ENCODE data around the gene EXOC3.

The EXOC3 gene

GRCh38 chr5:457195-457961 lies 14.4 kb downstream of the EXOC3 start:
- Histone ChIP-seq H3K36me3 (ENCODE audit: control insufficient read depth in 1 of 2, insufficient read depth in 2 of 2, low read length in 2 of 2) (peaks cover 57 to 89% of the 10 kb centered on the region in 2 donors), H3K4me1 (ENCODE audit: control insufficient read depth in 1 of 2, insufficient read depth in 2 of 2, low read length in 2 of 2) (peaks cover 0 to 8% of the 10 kb centered on the region in 2 donors), H3K27me3 (ENCODE audit: control insufficient read depth in 1 of 2, insufficient read depth in 2 of 2, low read length in 2 of 2) (no peaks in the 10 kb centered on the region), H3K4me3 (ENCODE audit: low read depth in 1 of 2, low read length in 2 of 2) (no peak overlapping the region), H3K9ac (ENCODE audit: low read depth in 1 of 2, low read length in 2 of 2) (no peak overlapping the region), H3K27ac (ENCODE audit: low read depth, low read length) (no peak overlapping the region), H3K9me3 (ENCODE audit: control insufficient read depth in 1 of 2, low read length in 2 of 2) (peaks cover 0 to under 1% of the 10 kb centered on the region in 2 donors)

- Histone ChIP-seq H3K27ac (ENCODE audit: low read depth, low read length) (no peak overlapping the region), H3K36me3 (ENCODE audit: control insufficient read depth in 1 of 2, insufficient read depth in 2 of 2, low read length in 2 of 2) (peaks cover 46 to 87% of the 10 kb centered on the region in 2 donors), H3K9me3 (ENCODE audit: control insufficient read depth in 1 of 2, low read length in 2 of 2) (no peaks in the 10 kb centered on the region), H3K27me3 (ENCODE audit: control insufficient read depth in 1 of 2, insufficient read depth in 2 of 2, low read length in 2 of 2) (no peaks in the 10 kb centered on the region), H3K4me3 (ENCODE audit: low read depth in 1 of 2, low read length in 2 of 2) (no peak overlapping the region), H3K4me1 (ENCODE audit: control insufficient read depth in 1 of 2, insufficient read depth in 2 of 2, low read length in 2 of 2) (peaks cover 0 to under 1% of the 10 kb centered on the region in 2 donors), H3K9ac (ENCODE audit: low read depth in 1 of 2, low read length in 2 of 2) (no peak overlapping the region)
These were observed 15.8 kb downstream of the EXOC3 start for GRCh38 chr5:458547-459353.

- Histone ChIP-seq H3K9ac (ENCODE audit: low read depth in 1 of 2, low read length in 2 of 2) (no peak overlapping the region), H3K9me3 (ENCODE audit: control insufficient read depth in 1 of 2, low read length in 2 of 2) (no peaks in the 10 kb centered on the region), H3K4me1 (ENCODE audit: control insufficient read depth in 1 of 2, insufficient read depth in 2 of 2, low read length in 2 of 2) (no peaks in the 10 kb centered on the region), H3K27ac (ENCODE audit: low read depth, low read length) (no peak overlapping the region), H3K27me3 (ENCODE audit: control insufficient read depth in 1 of 2, insufficient read depth in 2 of 2, low read length in 2 of 2) (no peaks in the 10 kb centered on the region), H3K4me3 (ENCODE audit: low read depth in 1 of 2, low read length in 2 of 2) (no peak overlapping the region), H3K36me3 (ENCODE audit: control insufficient read depth in 1 of 2, insufficient read depth in 2 of 2, low read length in 2 of 2) (peaks cover 49 to 88% of the 10 kb centered on the region in 2 donors)
These were observed 16.7 kb downstream of the EXOC3 start for GRCh38 chr5:459562-460272.

GRCh38 chr5:460273-460625 lies 17.3 kb downstream of the EXOC3 start:
- Histone ChIP-seq H3K4me3 (ENCODE audit: low read depth in 1 of 2, low read length in 2 of 2) (no peak overlapping the region), H3K27me3 (ENCODE audit: control insufficient read depth in 1 of 2, insufficient read depth in 2 of 2, low read length in 2 of 2) (no peaks in the 10 kb centered on the region), H3K27ac (ENCODE audit: low read depth, low read length) (no peak overlapping the region), H3K9me3 (ENCODE audit: control insufficient read depth in 1 of 2, low read length in 2 of 2) (no peaks in the 10 kb centered on the region), H3K9ac (ENCODE audit: low read depth in 1 of 2, low read length in 2 of 2) (no peak overlapping the region), H3K36me3 (ENCODE audit: control insufficient read depth in 1 of 2, insufficient read depth in 2 of 2, low read length in 2 of 2) (peaks cover 49 to 88% of the 10 kb centered on the region in 2 donors), H3K4me1 (ENCODE audit: control insufficient read depth in 1 of 2, insufficient read depth in 2 of 2, low read length in 2 of 2) (no peaks in the 10 kb centered on the region)

GRCh38 chr5:462051-462481 lies 19.1 kb downstream of the EXOC3 start:
- no peak overlapping the region for H3K4me3 ChIP-seq (ENCODE audit: low read depth in 1 of 2, low read length in 2 of 2)
- no peak overlapping the region for H3K9ac ChIP-seq (ENCODE audit: low read depth in 1 of 2, low read length in 2 of 2)
- no peaks in the 10 kb centered on the region for H3K27me3 ChIP-seq (ENCODE audit: control insufficient read depth in 1 of 2, insufficient read depth in 2 of 2, low read length in 2 of 2)
- H3K9me3 ChIP-seq (ENCODE audit: control insufficient read depth in 1 of 2, low read length in 2 of 2), result no peaks in the 10 kb centered on the region
- no peak overlapping the region for H3K27ac ChIP-seq (ENCODE audit: low read depth, low read length)
- H3K36me3 ChIP-seq (ENCODE audit: control insufficient read depth in 1 of 2, insufficient read depth in 2 of 2, low read length in 2 of 2), result peaks cover 42 to 91% of the 10 kb centered on the region in 2 donors
- H3K4me1 ChIP-seq (ENCODE audit: control insufficient read depth in 1 of 2, insufficient read depth in 2 of 2, low read length in 2 of 2), result no peaks in the 10 kb centered on the region

- no peak overlapping the region for H3K4me3 ChIP-seq (ENCODE audit: low read depth in 1 of 2, low read length in 2 of 2)
These were observed 20.3 kb downstream of the EXOC3 start for GRCh38 chr5:463301-463700.

GRCh38 chr5:463952-464351 lies 21.0 kb downstream of the EXOC3 start:
- Histone ChIP-seq H3K36me3 (ENCODE audit: control insufficient read depth in 1 of 2, insufficient read depth in 2 of 2, low read length in 2 of 2) (peaks cover 34 to 72% of the 10 kb centered on the region in 2 donors), H3K4me3 (ENCODE audit: low read depth in 1 of 2, low read length in 2 of 2) (no peak overlapping the region), H3K27me3 (ENCODE audit: control insufficient read depth in 1 of 2, insufficient read depth in 2 of 2, low read length in 2 of 2) (no peaks in the 10 kb centered on the region), H3K4me1 (ENCODE audit: control insufficient read depth in 1 of 2, insufficient read depth in 2 of 2, low read length in 2 of 2) (no peaks in the 10 kb centered on the region), H3K9me3 (ENCODE audit: control insufficient read depth in 1 of 2, low read length in 2 of 2) (no peaks in the 10 kb centered on the region), H3K27ac (ENCODE audit: low read depth, low read length) (no peak overlapping the region), H3K9ac (ENCODE audit: low read depth in 1 of 2, low read length in 2 of 2) (no peak overlapping the region)

More at GRCh38 chr5:463301-463700, 20.3 kb downstream of the EXOC3 start:
- Histone ChIP-seq H3K9ac (ENCODE audit: low read depth in 1 of 2, low read length in 2 of 2) (no peak overlapping the region), H3K27me3 (ENCODE audit: control insufficient read depth in 1 of 2, insufficient read depth in 2 of 2, low read length in 2 of 2) (no peaks in the 10 kb centered on the region), H3K4me1 (ENCODE audit: control insufficient read depth in 1 of 2, insufficient read depth in 2 of 2, low read length in 2 of 2) (no peaks in the 10 kb centered on the region), H3K27ac (ENCODE audit: low read depth, low read length) (no peak overlapping the region), H3K36me3 (ENCODE audit: control insufficient read depth in 1 of 2, insufficient read depth in 2 of 2, low read length in 2 of 2) (peaks cover 34 to 79% of the 10 kb centered on the region in 2 donors), H3K9me3 (ENCODE audit: control insufficient read depth in 1 of 2, low read length in 2 of 2) (no peaks in the 10 kb centered on the region)

GRCh38 chr5:464446-464842 lies 21.5 kb downstream of the EXOC3 start:
- Histone ChIP-seq H3K27ac (ENCODE audit: low read depth, low read length) (no peak overlapping the region), H3K4me3 (ENCODE audit: low read depth in 1 of 2, low read length in 2 of 2) (no peak overlapping the region), H3K36me3 (ENCODE audit: control insufficient read depth in 1 of 2, insufficient read depth in 2 of 2, low read length in 2 of 2) (peaks cover 34 to 71% of the 10 kb centered on the region in 2 donors), H3K27me3 (ENCODE audit: control insufficient read depth in 1 of 2, insufficient read depth in 2 of 2, low read length in 2 of 2) (no peaks in the 10 kb centered on the region), H3K9ac (ENCODE audit: low read depth in 1 of 2, low read length in 2 of 2) (no peak overlapping the region), H3K4me1 (ENCODE audit: control insufficient read depth in 1 of 2, insufficient read depth in 2 of 2, low read length in 2 of 2) (no peaks in the 10 kb centered on the region), H3K9me3 (ENCODE audit: control insufficient read depth in 1 of 2, low read length in 2 of 2) (no peaks in the 10 kb centered on the region)

GRCh38 chr5:464843-465590 lies 22.0 kb downstream of the EXOC3 start:
- H3K36me3 ChIP-seq (ENCODE audit: control insufficient read depth in 1 of 2, insufficient read depth in 2 of 2, low read length in 2 of 2), result peaks cover 32 to 65% of the 10 kb centered on the region in 2 donors

More at GRCh38 chr5:464843-465590, 22.0 kb downstream of the EXOC3 start:
- Histone ChIP-seq H3K4me3 (ENCODE audit: low read depth in 1 of 2, low read length in 2 of 2) (no peak overlapping the region), H3K4me1 (ENCODE audit: control insufficient read depth in 1 of 2, insufficient read depth in 2 of 2, low read length in 2 of 2) (no peaks in the 10 kb centered on the region), H3K9me3 (ENCODE audit: control insufficient read depth in 1 of 2, low read length in 2 of 2) (no peaks in the 10 kb centered on the region), H3K27ac (ENCODE audit: low read depth, low read length) (no peak overlapping the region), H3K27me3 (ENCODE audit: control insufficient read depth in 1 of 2, insufficient read depth in 2 of 2, low read length in 2 of 2) (no peaks in the 10 kb centered on the region), H3K9ac (ENCODE audit: low read depth in 1 of 2, low read length in 2 of 2) (no peak overlapping the region)

All from duodenal mucosa (tissue), 2 donors.